GM23338 (cell line): ENCODE results near the gene GRID1. TPM values are rescaled to one million over a fixed set of nuclear protein-coding genes. Genes with fewer than 3 reads are reported as not detected.

Source experiments
- ATAC-seq: fragments of 200-7000 bp; cut with Tn5 transposase; 3 replicates; pipeline ENCODE4 v1.9.1; 2020
- DNase-seq: peaks from one replicate; pipeline ENCODE4 v3.0.0-alpha.2; 2015; ENCODE audit warnings: low spot score
- H2AFZ ChIP-seq: fragments of 200-600 bp; sonication (generic); 2 replicates; pipeline ENCODE4 v1.8.0; 2016; ENCODE audit warnings: antibody characterized with exemption, mild to moderate bottlenecking, moderate library complexity
- H3F3A ChIP-seq: fragments of 200-600 bp; sonication (generic); replicated peaks from 2 replicates; pipeline ENCODE4 v1.8.0; 2017; ENCODE audit warnings: antibody characterized with exemption, mixed run types, low read depth
- H3K27ac ChIP-seq: fragments of 200-600 bp; sonication (generic); 2 replicates; pipeline ENCODE4 v1.6.1; 2016; ENCODE audit warnings: low read depth
- H3K27me3 ChIP-seq: fragments of 200-600 bp; sonication (generic); 2 replicates; pipeline ENCODE4 v1.8.0; 2016; ENCODE audit warnings: mild to moderate bottlenecking, mixed run types, moderate library complexity; ENCODE audit not compliant: insufficient read depth
- H3K36me3 ChIP-seq: fragments of 200-600 bp; sonication (generic); 2 replicates; pipeline ENCODE4 v1.8.0; 2016; ENCODE audit warnings: mild to moderate bottlenecking; ENCODE audit not compliant: insufficient read depth
- H3K4me1 ChIP-seq: fragments of 200-600 bp; sonication (generic); 2 replicates; pipeline ENCODE4 v1.8.0; 2016; ENCODE audit warnings: mild to moderate bottlenecking, moderate library complexity; ENCODE audit not compliant: insufficient read depth
- H3K4me2 ChIP-seq: fragments of 200-600 bp; sonication (generic); 2 replicates; pipeline ENCODE4 v1.7.1; 2017; ENCODE audit warnings: mixed run types
- H3K4me3 ChIP-seq: fragments of 200-600 bp; sonication (generic); 2 replicates; pipeline ENCODE4 v1.6.1; 2016; ENCODE audit warnings: mixed run types
- H3K79me2 ChIP-seq: fragments of 200-600 bp; sonication (generic); replicated peaks from 2 replicates; pipeline ENCODE4 v1.8.0; 2017; ENCODE audit warnings: mild to moderate bottlenecking; ENCODE audit not compliant: insufficient read depth
- H3K9me2 ChIP-seq: fragments of 200-600 bp; sonication (generic); 2 replicates; pipeline ENCODE4 v1.8.0; 2017; ENCODE audit not compliant: insufficient read depth
- H4K20me1 ChIP-seq: fragments of 200-600 bp; sonication (generic); replicated peaks from 2 replicates; pipeline ENCODE4 v1.8.0; 2017; ENCODE audit warnings: mild to moderate bottlenecking; ENCODE audit not compliant: insufficient read depth
- H3K27ac Mint-ChIP-seq: 2 replicates; pipeline ENCODE4 v1.8.0; 2020; ENCODE audit warnings: inconsistent platforms, mild to moderate bottlenecking, moderate library complexity, mixed read lengths
- H3K27me3 Mint-ChIP-seq: 3 replicates; pipeline ENCODE4 v1.8.0; 2022; ENCODE audit warnings: low read depth, mild to moderate bottlenecking, moderate library complexity, mixed read lengths, inconsistent platforms; ENCODE audit not compliant: insufficient read depth, poor library complexity
- H3K36me3 Mint-ChIP-seq: 3 replicates; pipeline ENCODE4 v1.8.0; 2021; ENCODE audit warnings: low read depth, mild to moderate bottlenecking, inconsistent platforms, moderate library complexity, mixed read lengths
- H3K4me1 Mint-ChIP-seq: 3 replicates; pipeline ENCODE4 v1.8.0; 2020; ENCODE audit warnings: mild to moderate bottlenecking, inconsistent platforms, mixed read lengths
- H3K4me3 Mint-ChIP-seq: 3 replicates; pipeline ENCODE4 v1.8.0; 2021; ENCODE audit warnings: moderate library complexity, mild to moderate bottlenecking, inconsistent platforms, mixed read lengths
- H3K9me3 Mint-ChIP-seq: 3 replicates; pipeline ENCODE4 v1.8.0; 2020; ENCODE audit warnings: moderate library complexity, mild to moderate bottlenecking, inconsistent platforms, mixed read lengths
- CREB1 ChIP-seq: fragments of 250-450 bp; sonication (Bioruptor Pico); IDR thresholded peaks from 2 replicates; pipeline ENCODE4 v1.5.0; 2020; ENCODE audit warnings: low read depth, mild to moderate bottlenecking, moderate library complexity
- EZH2 ChIP-seq: fragments of 200-600 bp; sonication (generic); IDR thresholded peaks from one replicate; pipeline ENCODE4 v1.8.0; 2017; ENCODE audit warnings: antibody characterized with exemption, mild to moderate bottlenecking, low read depth; ENCODE audit not compliant: unreplicated experiment
- EZH2phosphoT487 ChIP-seq: fragments of 200-600 bp; sonication (generic); IDR thresholded peaks from one replicate; pipeline ENCODE4 v1.8.1; 2018; ENCODE audit warnings: antibody characterized with exemption; ENCODE audit not compliant: unreplicated experiment
- JUNB ChIP-seq: IDR thresholded peaks from one replicate; pipeline ENCODE4 v1.6.1; 2016; ENCODE audit warnings: antibody characterized with exemption; ENCODE audit not compliant: unreplicated experiment
- NANOG ChIP-seq: IDR thresholded peaks from 2 replicates; pipeline ENCODE4 v1.6.1; 2016; ENCODE audit warnings: antibody characterized with exemption, borderline replicate concordance
- POLR2AphosphoS5 ChIP-seq: IDR thresholded peaks from 2 replicates; pipeline ENCODE4 v1.6.1; 2016; ENCODE audit warnings: antibody characterized with exemption, low read depth
- STAT1 ChIP-seq: IDR thresholded peaks from one replicate; pipeline ENCODE4 v1.6.1; 2016; ENCODE audit warnings: antibody characterized with exemption; ENCODE audit not compliant: unreplicated experiment
- ZNF114 ChIP-seq: fragments of 250-450 bp; sonication (Bioruptor Pico); IDR thresholded peaks from 2 replicates; pipeline ENCODE4 v1.5.0; 2020; ENCODE audit warnings: mild to moderate bottlenecking, moderate library complexity
- ZNF331 ChIP-seq: fragments of 250-450 bp; sonication (Bioruptor Pico); IDR thresholded peaks from 2 replicates; pipeline ENCODE4 v1.5.0; 2020; ENCODE audit warnings: low read depth, mild to moderate bottlenecking, moderate library complexity
- ZNF462 ChIP-seq: fragments of 250-450 bp; sonication (Bioruptor Pico); IDR thresholded peaks from 2 replicates; pipeline ENCODE4 v1.5.0; 2020; ENCODE audit warnings: mild to moderate bottlenecking, moderate library complexity
- polyA plus RNA-seq: library from polyadenylated mRNA; unstranded; fragments of >200 nt; fragmentation: Nextera tagmentation; extraction: Ambion mirVana; gene quantifications from 2 replicates; pipeline ENCODE4 v1.2.1, GENCODE V29; 2016
- total RNA-seq: library from RNA; depleted of rRNA; stranded (reverse); fragments of >200 nt; shearing (Covaris generic); gene quantifications from 2 replicates; pipeline ENCODE4 v1.2.3, GENCODE V29; 2014
- TF ChIP-seq, protein P1 (sequence below): IDR thresholded peaks from 2 replicates; pipeline ENCODE4 v1.6.1; 2016; ENCODE audit warnings: antibody characterized with exemption
- TF ChIP-seq, protein P2 (sequence below), 2 experiments: fragments of 200-600 bp in 1 of 2; sonication (generic) in 1 of 2; conservative IDR thresholded peaks; 2 replicates each; pipeline versions ENCODE4 v1.5.1 to v1.6.1; 2016 to 2017; ENCODE audit warnings: antibody characterized with exemption in 2 of 2, low read depth in 2 of 2, mild to moderate bottlenecking in 2 of 2, moderate library complexity in 1 of 2
- TF ChIP-seq, protein P3 (sequence below): IDR thresholded peaks from one replicate; pipeline ENCODE4 v1.6.1; 2018; ENCODE audit warnings: antibody characterized with exemption; ENCODE audit not compliant: unreplicated experiment

The GRID1 gene
- total and polyA plus RNA-seq, 2 experiments from 2014 or later, result 0.14 to 0.15 TPM

DNA sequence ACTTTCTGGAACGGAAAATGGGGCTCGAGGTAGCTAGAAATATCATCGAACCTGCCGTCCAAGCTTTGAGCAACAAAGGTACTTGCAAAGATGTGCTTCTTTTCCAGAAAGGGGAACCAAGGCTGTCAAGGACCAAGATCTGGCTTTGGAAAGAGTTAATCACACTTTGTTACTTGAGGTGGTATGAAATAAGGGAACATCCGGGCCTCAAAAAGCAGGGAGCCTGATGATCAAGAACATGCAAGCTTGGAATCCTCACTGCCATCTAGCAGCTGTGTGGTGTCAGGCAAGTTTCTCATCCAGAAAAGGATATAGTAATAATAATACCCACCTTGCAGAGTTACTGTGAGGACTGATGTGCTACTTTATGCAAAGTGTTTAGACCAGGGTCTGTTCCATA lies 329.5 kb downstream of the GRID1 start:
- peaks cover 3% of the 10 kb centered on the region for H3K27me3 Mint-ChIP-seq
- peaks cover 11% of the 10 kb centered on the region for H3K36me3 Mint-ChIP-seq
- H3K27ac Mint-ChIP-seq, result no peak overlapping the region
- Histone ChIP-seq H3K4me1 (no peaks in the 10 kb centered on the region), H3K79me2 (no peaks in the 10 kb centered on the region), H3K27ac (no peak overlapping the region), H2AFZ (no peak overlapping the region), H4K20me1 (no peaks in the 10 kb centered on the region), H3K36me3 (no peaks in the 10 kb centered on the region), H3K4me3 (no peak overlapping the region), H3K27me3 (no peaks in the 10 kb centered on the region), H3F3A (no peaks in the 10 kb centered on the region), H3K4me2 (no peak overlapping the region), H3K9me2 (no peaks in the 10 kb centered on the region)
- no peaks in the 10 kb centered on the region for H3K4me1 Mint-ChIP-seq
- peaks cover 89% of the 10 kb centered on the region for H3K9me3 Mint-ChIP-seq
- no peak for ATAC-seq
- no peak for DNase-seq
- TF ChIP-seq, protein P1, sequence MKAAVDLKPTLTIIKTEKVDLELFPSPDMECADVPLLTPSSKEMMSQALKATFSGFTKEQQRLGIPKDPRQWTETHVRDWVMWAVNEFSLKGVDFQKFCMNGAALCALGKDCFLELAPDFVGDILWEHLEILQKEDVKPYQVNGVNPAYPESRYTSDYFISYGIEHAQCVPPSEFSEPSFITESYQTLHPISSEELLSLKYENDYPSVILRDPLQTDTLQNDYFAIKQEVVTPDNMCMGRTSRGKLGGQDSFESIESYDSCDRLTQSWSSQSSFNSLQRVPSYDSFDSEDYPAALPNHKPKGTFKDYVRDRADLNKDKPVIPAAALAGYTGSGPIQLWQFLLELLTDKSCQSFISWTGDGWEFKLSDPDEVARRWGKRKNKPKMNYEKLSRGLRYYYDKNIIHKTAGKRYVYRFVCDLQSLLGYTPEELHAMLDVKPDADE, result no peak
- TF ChIP-seq, protein P2, sequence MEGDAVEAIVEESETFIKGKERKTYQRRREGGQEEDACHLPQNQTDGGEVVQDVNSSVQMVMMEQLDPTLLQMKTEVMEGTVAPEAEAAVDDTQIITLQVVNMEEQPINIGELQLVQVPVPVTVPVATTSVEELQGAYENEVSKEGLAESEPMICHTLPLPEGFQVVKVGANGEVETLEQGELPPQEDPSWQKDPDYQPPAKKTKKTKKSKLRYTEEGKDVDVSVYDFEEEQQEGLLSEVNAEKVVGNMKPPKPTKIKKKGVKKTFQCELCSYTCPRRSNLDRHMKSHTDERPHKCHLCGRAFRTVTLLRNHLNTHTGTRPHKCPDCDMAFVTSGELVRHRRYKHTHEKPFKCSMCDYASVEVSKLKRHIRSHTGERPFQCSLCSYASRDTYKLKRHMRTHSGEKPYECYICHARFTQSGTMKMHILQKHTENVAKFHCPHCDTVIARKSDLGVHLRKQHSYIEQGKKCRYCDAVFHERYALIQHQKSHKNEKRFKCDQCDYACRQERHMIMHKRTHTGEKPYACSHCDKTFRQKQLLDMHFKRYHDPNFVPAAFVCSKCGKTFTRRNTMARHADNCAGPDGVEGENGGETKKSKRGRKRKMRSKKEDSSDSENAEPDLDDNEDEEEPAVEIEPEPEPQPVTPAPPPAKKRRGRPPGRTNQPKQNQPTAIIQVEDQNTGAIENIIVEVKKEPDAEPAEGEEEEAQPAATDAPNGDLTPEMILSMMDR (conservative IDR thresholded peaks at IDR 0.05; ENCODE audit: low read depth in 2 of 2), result no peak
- TF ChIP-seq JUNB, result no peak
- no peak for TF ChIP-seq NANOG
- no peak for TF ChIP-seq ZNF114 (CRISPR knock-in tag)
- TF ChIP-seq ZNF331 (CRISPR knock-in tag), result no peak
- no peak for TF ChIP-seq CREB1 (CRISPR knock-in tag)
- no peak for TF ChIP-seq POLR2AphosphoS5
- TF ChIP-seq, protein P3, sequence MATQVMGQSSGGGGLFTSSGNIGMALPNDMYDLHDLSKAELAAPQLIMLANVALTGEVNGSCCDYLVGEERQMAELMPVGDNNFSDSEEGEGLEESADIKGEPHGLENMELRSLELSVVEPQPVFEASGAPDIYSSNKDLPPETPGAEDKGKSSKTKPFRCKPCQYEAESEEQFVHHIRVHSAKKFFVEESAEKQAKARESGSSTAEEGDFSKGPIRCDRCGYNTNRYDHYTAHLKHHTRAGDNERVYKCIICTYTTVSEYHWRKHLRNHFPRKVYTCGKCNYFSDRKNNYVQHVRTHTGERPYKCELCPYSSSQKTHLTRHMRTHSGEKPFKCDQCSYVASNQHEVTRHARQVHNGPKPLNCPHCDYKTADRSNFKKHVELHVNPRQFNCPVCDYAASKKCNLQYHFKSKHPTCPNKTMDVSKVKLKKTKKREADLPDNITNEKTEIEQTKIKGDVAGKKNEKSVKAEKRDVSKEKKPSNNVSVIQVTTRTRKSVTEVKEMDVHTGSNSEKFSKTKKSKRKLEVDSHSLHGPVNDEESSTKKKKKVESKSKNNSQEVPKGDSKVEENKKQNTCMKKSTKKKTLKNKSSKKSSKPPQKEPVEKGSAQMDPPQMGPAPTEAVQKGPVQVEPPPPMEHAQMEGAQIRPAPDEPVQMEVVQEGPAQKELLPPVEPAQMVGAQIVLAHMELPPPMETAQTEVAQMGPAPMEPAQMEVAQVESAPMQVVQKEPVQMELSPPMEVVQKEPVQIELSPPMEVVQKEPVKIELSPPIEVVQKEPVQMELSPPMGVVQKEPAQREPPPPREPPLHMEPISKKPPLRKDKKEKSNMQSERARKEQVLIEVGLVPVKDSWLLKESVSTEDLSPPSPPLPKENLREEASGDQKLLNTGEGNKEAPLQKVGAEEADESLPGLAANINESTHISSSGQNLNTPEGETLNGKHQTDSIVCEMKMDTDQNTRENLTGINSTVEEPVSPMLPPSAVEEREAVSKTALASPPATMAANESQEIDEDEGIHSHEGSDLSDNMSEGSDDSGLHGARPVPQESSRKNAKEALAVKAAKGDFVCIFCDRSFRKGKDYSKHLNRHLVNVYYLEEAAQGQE, result no peak
- no peak for TF ChIP-seq STAT1
- no peak for TF ChIP-seq EZH2phosphoT487
- no peak for TF ChIP-seq ZNF462 (CRISPR knock-in tag)
- no peak for TF ChIP-seq EZH2
- no peak overlapping the region for H3K4me3 Mint-ChIP-seq
